Ovary (tissue), 9 donors: Measurements from ENCODE around the gene DIDO1. TPM values are rescaled to one million over a fixed set of nuclear protein-coding genes. Genes with fewer than 3 reads are reported as not detected.

Experiments used
- DNase-seq, 5 donors: peaks; one replicate each; pipeline ENCODE4 v3.0.0-alpha.2; 2019 to 2020
- H3K27ac ChIP-seq, 2 donors: fragments of 200-600 bp; one replicate each; pipeline versions ENCODE4 v1.5.1 to v1.8.0; 2019 to 2022
- H3K27me3 ChIP-seq: fragments of 200-600 bp; one replicate; pipeline ENCODE4 v1.8.0; 2022
- H3K36me3 ChIP-seq: fragments of 200-600 bp; sonication (generic); one replicate; pipeline ENCODE4 v1.5.1; 2019
- H3K4me1 ChIP-seq: one replicate; pipeline ENCODE4 v1.8.1; 2013; ENCODE audit warnings: mild to moderate bottlenecking, moderate library complexity; ENCODE audit not compliant: insufficient read depth
- H3K4me3 ChIP-seq: fragments of 200-600 bp; sonication (generic); one replicate; pipeline ENCODE4 v1.5.1; 2017
- H3K9me3 ChIP-seq, 2 donors: fragments of 200-600 bp in 1 of 2; sonication (generic) in 1 of 2; one replicate each; pipeline versions ENCODE4 v1.5.1 to v1.8.1; 2013 to 2019; ENCODE audit warnings: mild to moderate bottlenecking in 1 of 2, moderate library complexity in 1 of 2
- EP300 ChIP-seq: sonication (generic); formaldehyde crosslinking; IDR thresholded peaks from one replicate; pipeline ENCODE4 v1.6.1; 2017; ENCODE audit warnings: antibody characterized with exemption
- POLR2A ChIP-seq: fragments of 450-650 bp; IDR thresholded peaks from one replicate; pipeline ENCODE4 v1.6.1; 2017; ENCODE audit warnings: antibody characterized with exemption, mild to moderate bottlenecking, moderate library complexity
- WGBS, 3 donors: extraction: QIAGEN DNeasy Blood & Tissue Kit in 1 of 3; methylation state at CpG; one replicate each; pipeline versions ENCODE4 v1.1.5 to v1.1.7; 2013 to 2017; 5-methylcytosine and 5-hydroxymethylcytosine counted together
- intact Hi-C, 4 donors: fragments of 100-400 bp; cut with DNase I; formaldehyde crosslinking; loops; one replicate each; pipeline versions ENCODE4 v1.11.0 to v1.15.1; 2022 to 2023
- polyA plus RNA-seq, 2 donors: library from polyadenylated mRNA; stranded (reverse); fragments of 200-250 nt in 1 of 2; fragments of 350-450 nt in 1 of 2; fragmentation: Illumina TruSeq in 1 of 2; extraction: RNeasy Lipid Tissue Mini Kit (QIAGEN cat#74804) in 1 of 2; gene quantifications; one replicate each; pipeline ENCODE4 v1.2.3, GENCODE V29; 2013 to 2014
- total RNA-seq, 7 donors: library from RNA; depleted of rRNA in 2 of 7; stranded (reverse); fragments of >200 nt in 2 of 7; fragmentation: NEBNext Ultra II Directional in 3 of 7; extraction: Animal tissue kit (Norgen Biotek cat#: 25700) in 3 of 7; gene quantifications; one replicate each; pipeline versions ENCODE4 v1.1.0 to v1.2.4, GENCODE V29; 2016 to 2023
- TF ChIP-seq, protein P1 (sequence below), 3 donors: fragments of 450-650 bp in 2 of 3; fragments of 200-600 bp in 1 of 3; IDR thresholded peaks; one replicate each; pipeline versions ENCODE4 v1.5.1 to v1.8.0; 2016 to 2022; ENCODE audit warnings: antibody characterized with exemption in 3 of 3, mild to moderate bottlenecking in 1 of 3
- donor health status: DM: no; HTN: no; CAD: no; lungs with moderate emphysema.
- donor health status: DM: no; HTN: no; CAD: no.
- donor health status: Bipolar disorder and iron deficiency.
- donor health status: DM: yes; HTN: yes; CAD: no.
- donor health status: DM: no; HTN: no; CAD: no.
- donor health status: DM: yes; HTN: yes; CAD: no.

Gene DIDO1
- total and polyA plus RNA-seq, 9 donors = 42.9 to 82.2 (median 56.2) TPM

DNA sequence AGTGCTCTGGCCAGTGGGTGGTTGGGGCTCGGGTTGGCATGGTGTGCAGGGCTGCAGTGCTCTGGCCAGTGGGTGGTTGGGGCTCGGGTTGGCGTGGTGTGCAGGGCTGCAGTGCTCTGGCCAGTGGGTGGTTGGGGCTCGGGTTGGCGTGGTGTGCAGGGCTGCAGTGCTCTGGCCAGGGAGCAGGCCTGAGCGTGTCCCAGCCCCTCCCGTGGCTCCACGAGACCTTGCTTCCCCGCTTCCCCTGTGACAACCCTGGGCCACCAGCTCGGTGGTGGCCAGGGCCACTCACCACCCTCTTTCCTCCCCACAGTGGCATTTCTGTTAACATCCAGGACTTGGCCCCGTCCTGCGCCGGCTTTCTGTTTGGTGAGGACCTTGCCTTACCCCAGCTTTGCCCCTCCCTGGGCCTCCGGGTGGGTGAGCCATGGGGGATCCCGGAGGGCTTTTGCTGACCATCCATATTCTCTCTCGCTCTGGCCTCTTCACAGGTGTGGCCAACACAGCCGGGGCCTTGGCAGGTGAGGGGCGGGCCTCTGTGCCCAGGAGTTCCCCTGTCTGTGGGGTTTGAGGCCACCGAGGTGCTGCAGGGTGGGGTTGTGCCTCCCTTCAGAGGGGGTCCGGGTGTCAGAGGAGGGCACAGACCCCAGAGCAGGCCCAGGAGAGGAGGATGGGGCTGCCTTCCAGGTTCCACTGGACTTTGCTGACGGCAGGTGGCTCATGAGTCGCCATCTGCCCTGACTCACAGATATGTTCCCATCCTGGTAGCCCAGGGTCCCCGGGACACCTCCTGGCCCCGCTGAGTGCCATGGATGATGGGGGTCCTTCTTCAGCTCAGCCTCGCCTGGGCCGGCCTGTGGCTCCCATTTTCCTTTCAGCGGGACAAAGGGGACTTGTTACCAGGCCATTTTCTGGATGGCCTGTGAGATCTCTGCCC lies 40.2 kb upstream of the DIDO1 start:
- 93 to 96% (median 95%) methylated on average over 24 to 26 of the region's 27 CpGs for WGBS, 3 donors
- intact Hi-C loops = no loop called here
- DNase-seq = no peak
- Histone ChIP-seq H3K27ac (no peak overlapping the region), H3K36me3 (no peaks in the 10 kb centered on the region), H3K9me3 (no peaks in the 10 kb centered on the region), H3K27me3 (no peaks in the 10 kb centered on the region), H3K4me3 (no peak overlapping the region), H3K4me1 (no peaks in the 10 kb centered on the region)
- TF ChIP-seq EP300 (no peak), POLR2A (no peak)
- TF ChIP-seq, protein P1, sequence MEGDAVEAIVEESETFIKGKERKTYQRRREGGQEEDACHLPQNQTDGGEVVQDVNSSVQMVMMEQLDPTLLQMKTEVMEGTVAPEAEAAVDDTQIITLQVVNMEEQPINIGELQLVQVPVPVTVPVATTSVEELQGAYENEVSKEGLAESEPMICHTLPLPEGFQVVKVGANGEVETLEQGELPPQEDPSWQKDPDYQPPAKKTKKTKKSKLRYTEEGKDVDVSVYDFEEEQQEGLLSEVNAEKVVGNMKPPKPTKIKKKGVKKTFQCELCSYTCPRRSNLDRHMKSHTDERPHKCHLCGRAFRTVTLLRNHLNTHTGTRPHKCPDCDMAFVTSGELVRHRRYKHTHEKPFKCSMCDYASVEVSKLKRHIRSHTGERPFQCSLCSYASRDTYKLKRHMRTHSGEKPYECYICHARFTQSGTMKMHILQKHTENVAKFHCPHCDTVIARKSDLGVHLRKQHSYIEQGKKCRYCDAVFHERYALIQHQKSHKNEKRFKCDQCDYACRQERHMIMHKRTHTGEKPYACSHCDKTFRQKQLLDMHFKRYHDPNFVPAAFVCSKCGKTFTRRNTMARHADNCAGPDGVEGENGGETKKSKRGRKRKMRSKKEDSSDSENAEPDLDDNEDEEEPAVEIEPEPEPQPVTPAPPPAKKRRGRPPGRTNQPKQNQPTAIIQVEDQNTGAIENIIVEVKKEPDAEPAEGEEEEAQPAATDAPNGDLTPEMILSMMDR (IDR thresholded peaks at IDR 0.05) = no peak

DNA sequence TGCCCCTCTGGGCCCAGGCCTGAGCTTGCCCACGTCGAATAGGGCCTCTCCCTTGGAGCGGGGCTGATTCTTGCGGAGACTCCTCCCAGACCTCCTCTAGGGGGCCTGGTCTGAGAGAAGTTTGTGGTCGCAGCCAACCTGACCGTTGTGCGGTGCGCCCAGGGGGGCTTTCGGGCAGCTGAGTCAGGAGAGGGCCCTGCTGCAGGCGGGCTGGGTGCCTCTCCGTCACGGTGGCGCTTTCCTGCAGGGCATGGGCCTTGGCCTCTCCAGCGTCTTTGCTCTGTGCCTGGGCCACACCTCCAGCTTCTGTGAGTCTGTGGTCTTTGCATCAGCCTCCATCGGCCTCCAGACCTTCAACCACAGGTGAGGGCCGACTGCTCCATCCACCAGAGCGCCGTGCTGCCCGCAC lies 39.1 kb upstream of the DIDO1 start:
- no peaks in the 10 kb centered on the region for H3K4me1 ChIP-seq
- no peaks in the 10 kb centered on the region for H3K9me3 ChIP-seq
- no peak overlapping the region for H3K27ac ChIP-seq
- no peaks in the 10 kb centered on the region for H3K36me3 ChIP-seq
- TF ChIP-seq POLR2A = no peak
- no peak overlapping the region for H3K4me3 ChIP-seq
- DNase-seq = no peak
- 83 to 86% (median 84%) methylated on average over 19 of the region's 19 CpGs for WGBS, 3 donors
- intact Hi-C loops = no loop called here
- H3K27me3 ChIP-seq = no peaks in the 10 kb centered on the region

DNA sequence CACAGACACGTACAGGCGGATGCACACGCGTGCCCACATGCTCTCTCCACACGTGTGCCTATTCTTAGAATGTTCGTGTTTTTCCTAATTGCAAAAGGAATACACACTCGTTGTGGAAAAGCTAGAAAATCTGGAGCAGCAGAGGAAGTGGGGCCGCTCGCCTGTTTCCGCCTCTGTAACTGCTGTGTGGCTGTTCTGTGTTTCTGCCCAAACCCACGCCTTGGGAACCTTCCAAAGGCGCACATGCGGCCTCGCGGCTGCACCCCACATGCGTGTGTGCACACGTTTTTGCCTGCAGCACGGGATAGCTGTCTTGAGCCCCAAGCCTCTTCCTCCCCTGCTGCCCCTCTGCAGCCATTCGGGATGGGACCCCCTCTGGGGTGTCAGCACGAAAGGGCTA lies 38.4 kb upstream of the DIDO1 start:
- DNase-seq = no peak
- intact Hi-C loops = no loop called here
- Histone ChIP-seq H3K27ac (no peak overlapping the region), H3K4me3 (no peak overlapping the region), H3K36me3 (no peaks in the 10 kb centered on the region), H3K27me3 (no peaks in the 10 kb centered on the region), H3K4me1 (no peaks in the 10 kb centered on the region), H3K9me3 (no peaks in the 10 kb centered on the region)
- 86 to 91% (median 88%) methylated on average over 20 of the region's 20 CpGs for WGBS, 3 donors
- TF ChIP-seq POLR2A (no peak), EP300 (no peak)
- TF ChIP-seq, protein P1 (IDR thresholded peaks at IDR 0.05) = no peak

DNA sequence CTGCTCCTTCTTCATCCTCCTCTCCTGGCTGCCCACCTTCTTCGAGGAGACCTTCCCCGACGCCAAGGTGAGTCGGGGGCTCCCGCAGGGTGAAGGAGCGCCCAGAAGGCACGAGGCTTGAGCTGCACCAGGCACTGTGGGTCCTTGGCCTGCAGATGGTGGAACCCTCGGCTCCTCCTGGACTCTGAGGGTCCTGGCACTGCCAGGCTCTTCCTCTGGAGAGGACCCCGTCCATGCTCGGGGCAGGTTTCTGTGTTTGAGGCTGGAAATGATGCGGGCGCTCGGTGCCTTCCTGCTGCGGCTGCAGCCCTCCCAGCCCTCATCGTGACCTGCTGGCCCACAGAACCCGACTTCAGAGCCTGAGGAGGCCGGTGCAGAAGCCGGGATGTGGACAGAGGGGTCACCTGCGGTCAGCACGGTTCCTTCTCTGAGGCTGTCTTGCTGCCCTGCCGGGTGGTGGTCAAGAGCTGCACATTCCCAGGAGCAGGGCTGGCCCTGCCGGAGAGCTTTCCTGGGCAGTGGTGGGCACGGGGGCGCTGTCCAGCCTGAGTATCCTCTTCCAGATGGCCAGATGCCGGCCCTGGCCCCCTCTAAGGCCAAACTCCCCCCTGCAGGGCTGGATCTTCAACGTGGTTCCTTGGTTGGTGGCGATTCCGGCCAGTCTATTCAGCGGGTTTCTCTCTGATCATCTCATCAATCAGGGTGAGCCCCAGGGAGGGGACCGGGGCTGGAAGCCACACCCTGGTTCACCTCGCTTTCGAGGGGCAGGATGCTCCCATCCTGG lies 37.5 kb upstream of the DIDO1 start:
- no peaks in the 10 kb centered on the region for H3K4me1 ChIP-seq
- DNase-seq = no peak
- 88 to 90% (median 88%) methylated on average over 28 to 32 of the region's 32 CpGs for whole genome bisulfite sequencing, 3 donors
- H3K9me3 ChIP-seq = no peaks in the 10 kb centered on the region
- no peak for TF ChIP-seq POLR2A
- no peak for TF ChIP-seq EP300
- TF ChIP-seq, protein P1 (IDR thresholded peaks at IDR 0.05) = no peak
- intact Hi-C loops = no loop called here
- H3K4me3 ChIP-seq = no peak overlapping the region
- no peaks in the 10 kb centered on the region for H3K27me3 ChIP-seq
- no peaks in the 10 kb centered on the region for H3K36me3 ChIP-seq
- H3K27ac ChIP-seq = no peak overlapping the region
